HUES48 (cell line): ENCODE data around the gene FMNL1.

Source experiments
- H3K27ac ChIP-seq: one replicate; pipeline ENCODE4 v1.7.0; 2013; ENCODE audit warnings: low read depth, low read length, inconsistent platforms
- H3K27me3 ChIP-seq: 2 replicates; pipeline ENCODE4 v1.6.1; 2013; ENCODE audit warnings: mild to moderate bottlenecking, low read length; ENCODE audit not compliant: control insufficient read depth, insufficient read depth
- H3K36me3 ChIP-seq: 2 replicates; pipeline ENCODE4 v1.6.1; 2013; ENCODE audit warnings: low read length; ENCODE audit not compliant: control insufficient read depth, insufficient read depth
- H3K4me1 ChIP-seq: 2 replicates; pipeline ENCODE4 v1.6.1; 2013; ENCODE audit warnings: mild to moderate bottlenecking, low read length; ENCODE audit not compliant: control insufficient read depth, insufficient read depth
- H3K4me3 ChIP-seq: 2 replicates; pipeline ENCODE4 v1.5.1; 2013; ENCODE audit warnings: mild to moderate bottlenecking, low read depth, low read length
- H3K9ac ChIP-seq: 2 replicates; pipeline ENCODE4 v1.6.1; 2013; ENCODE audit warnings: mild to moderate bottlenecking, low read depth, low read length, moderate library complexity
- H3K9me3 ChIP-seq: 2 replicates; pipeline ENCODE4 v1.6.1; 2013; ENCODE audit warnings: low read length; ENCODE audit not compliant: control insufficient read depth, insufficient read depth

FMNL1 gene

GRCh38 chr17:45222996-45223538 lies 1.4 kb downstream of the FMNL1 start:
- Histone ChIP-seq H3K27me3 (peaks cover 53% of the 10 kb centered on the region), H3K27ac (no peak overlapping the region), H3K4me1 (peaks cover 5% of the 10 kb centered on the region; the same call in 1 of the 2 replicates), H3K9me3 (no peaks in the 10 kb centered on the region), H3K9ac (no peak overlapping the region), H3K36me3 (no peaks in the 10 kb centered on the region), H3K4me3 (peak overlapping the region; percentile 81)

- H3K27ac ChIP-seq = no peak overlapping the region
- peaks cover 12% of the 10 kb centered on the region for H3K4me1 ChIP-seq
- H3K27me3 ChIP-seq = peaks cover 53% of the 10 kb centered on the region
- no peaks in the 10 kb centered on the region for H3K36me3 ChIP-seq
- no peak overlapping the region for H3K9ac ChIP-seq
- no peak overlapping the region for H3K4me3 ChIP-seq
- no peaks in the 10 kb centered on the region for H3K9me3 ChIP-seq
These were observed 2.1 kb downstream of the FMNL1 start for GRCh38 chr17:45223539-45224528.

GRCh38 chr17:45224671-45225050 lies 3.0 kb downstream of the FMNL1 start:
- H3K9ac ChIP-seq = no peak overlapping the region

GRCh38 chr17:45225051-45225700 lies 3.5 kb downstream of the FMNL1 start:
- Histone ChIP-seq H3K36me3 (no peaks in the 10 kb centered on the region), H3K4me3 (no peak overlapping the region), H3K27ac (no peak overlapping the region), H3K4me1 (peaks cover 21% of the 10 kb centered on the region), H3K9me3 (no peaks in the 10 kb centered on the region), H3K9ac (no peak overlapping the region), H3K27me3 (peaks cover 41% of the 10 kb centered on the region)

More at GRCh38 chr17:45224671-45225050, 3.0 kb downstream of the FMNL1 start:
- peaks cover 20% of the 10 kb centered on the region for H3K4me1 ChIP-seq
- no peaks in the 10 kb centered on the region for H3K36me3 ChIP-seq
- H3K9me3 ChIP-seq = no peaks in the 10 kb centered on the region
- H3K4me3 ChIP-seq = no peak overlapping the region
- no peak overlapping the region for H3K27ac ChIP-seq
- peaks cover 46% of the 10 kb centered on the region for H3K27me3 ChIP-seq

- H3K4me3 ChIP-seq = no peak overlapping the region
- no peak overlapping the region for H3K27ac ChIP-seq
- H3K27me3 ChIP-seq = peaks cover 32% of the 10 kb centered on the region
- no peaks in the 10 kb centered on the region for H3K36me3 ChIP-seq
- no peak overlapping the region for H3K9ac ChIP-seq
- no peaks in the 10 kb centered on the region for H3K9me3 ChIP-seq
- peaks cover 23% of the 10 kb centered on the region for H3K4me1 ChIP-seq
These were observed 4.4 kb downstream of the FMNL1 start for GRCh38 chr17:45225964-45226530.

- H3K4me1 ChIP-seq = peaks cover 28% of the 10 kb centered on the region
- no peak overlapping the region for H3K4me3 ChIP-seq
- H3K9me3 ChIP-seq = no peaks in the 10 kb centered on the region
- H3K9ac ChIP-seq = no peak overlapping the region
- no peaks in the 10 kb centered on the region for H3K36me3 ChIP-seq
- H3K27ac ChIP-seq = no peak overlapping the region
- H3K27me3 ChIP-seq = peaks cover 29% of the 10 kb centered on the region
These were observed 4.9 kb downstream of the FMNL1 start for GRCh38 chr17:45226576-45226975.

GRCh38 chr17:45227101-45227925 lies 5.6 kb downstream of the FMNL1 start:
- no peak overlapping the region for H3K9ac ChIP-seq

GRCh38 chr17:45227926-45228762 lies 6.5 kb downstream of the FMNL1 start:
- Histone ChIP-seq H3K4me3 (no peak overlapping the region), H3K9me3 (no peaks in the 10 kb centered on the region), H3K27ac (no peak overlapping the region), H3K9ac (no peak overlapping the region), H3K27me3 (peaks cover 19% of the 10 kb centered on the region), H3K36me3 (no peaks in the 10 kb centered on the region), H3K4me1 (peaks cover 29% of the 10 kb centered on the region)

More at GRCh38 chr17:45227101-45227925, 5.6 kb downstream of the FMNL1 start:
- no peak overlapping the region for H3K27ac ChIP-seq
- peaks cover 28% of the 10 kb centered on the region for H3K27me3 ChIP-seq
- H3K36me3 ChIP-seq = no peaks in the 10 kb centered on the region
- peaks cover 29% of the 10 kb centered on the region for H3K4me1 ChIP-seq
- H3K9me3 ChIP-seq = no peaks in the 10 kb centered on the region
- H3K4me3 ChIP-seq = no peak overlapping the region

- Histone ChIP-seq H3K9ac (peak overlapping the region; percentile 51; the same call in 1 of the 2 replicates), H3K9me3 (no peaks in the 10 kb centered on the region), H3K4me1 (peaks cover 29% of the 10 kb centered on the region), H3K27ac (peak overlapping the region; percentile 51), H3K4me3 (no peak overlapping the region; the same call in 1 of the 2 replicates), H3K27me3 (peaks cover 11% of the 10 kb centered on the region), H3K36me3 (no peaks in the 10 kb centered on the region)
These were observed 7.3 kb downstream of the FMNL1 start for GRCh38 chr17:45228763-45229539.
